Activated CD4-positive, alpha-beta T cell treated with anti-CD3 and anti-CD28 coated beads, Interleukin-2, amount 50 U/mL, for 48 hours (primary cell): Measurements from ENCODE around the gene UBA5.
A peak's percentile ranks its signal among the peaks of the same experiment; 100 is the strongest.

ENCODE experiments used
- DNase-seq, 2 experiments: peaks; one replicate each; pipeline ENCODE4 v3.0.0-alpha.2; 2020

The UBA5 gene

GRCh38 chr3:132721479-132722164, 61.5 kb downstream of the UBA5 start:
- peak; percentile 9 to 54 for DNase-seq

GRCh38 chr3:132722165-132723023, 62.3 kb downstream of the UBA5 start, which contains the start of gene NPHP3:
NPHP3 (minus strand) TSS chr3:132722409; CDS start chr3:132722355, 54 bp downstream.
- peak; percentile 93 to 98 for DNase-seq

GRCh38 chr3:132723024-132723950, 63.2 kb downstream of the UBA5 start:
- no peak for DNase-seq

- DNase-seq = no peak
These were observed 66.3 kb downstream of the UBA5 start for GRCh38 chr3:132726341-132726823.
